Muscle layer of colon (tissue), 2 donors: ENCODE measurements around the gene RDH13.
"Not testable (repeated sequence)": the region's sequence is repeated elsewhere in the genome, so short reads cannot be mapped to it uniquely, and the experiment has no call there.

Experiments used
- H3K27ac ChIP-seq: one replicate; pipeline ENCODE4 v1.7.0; 2013; ENCODE audit warnings: low read depth, mild to moderate bottlenecking, low read length, moderate library complexity
- H3K27me3 ChIP-seq, 2 donors: one replicate each; pipeline ENCODE4 v1.7.0; 2013; ENCODE audit warnings: low read length in 2 of 2, mild to moderate bottlenecking in 2 of 2; ENCODE audit not compliant: insufficient read depth in 2 of 2, control insufficient read depth in 1 of 2
- H3K36me3 ChIP-seq: one replicate; pipeline ENCODE4 v1.7.0; 2013; ENCODE audit warnings: mild to moderate bottlenecking, low read length; ENCODE audit not compliant: insufficient read depth
- H3K4me1 ChIP-seq: one replicate; pipeline ENCODE4 v1.7.0; 2013; ENCODE audit warnings: mild to moderate bottlenecking, low read length; ENCODE audit not compliant: insufficient read depth
- H3K4me3 ChIP-seq, 2 donors: one replicate each; pipeline ENCODE4 v1.7.0; 2013; ENCODE audit warnings: low read length in 2 of 2, low read depth in 1 of 2, mild to moderate bottlenecking in 1 of 2, moderate library complexity in 1 of 2
- H3K9ac ChIP-seq: one replicate; pipeline ENCODE4 v1.7.0; 2013; ENCODE audit warnings: low read length
- H3K9me3 ChIP-seq: one replicate; pipeline ENCODE4 v1.7.0; 2013; ENCODE audit warnings: mild to moderate bottlenecking, low read length
- donor health status: abdominal sarcoma.
- donor health status: Adenocarcinoma of cecum.

The RDH13 gene

GRCh38 chr19:55016017-55016416, 46.9 kb downstream of the RDH13 start:
- Histone ChIP-seq H3K4me1 (no peaks in the 10 kb centered on the region), H3K4me3 (no peak overlapping the region), H3K36me3 (no peaks in the 10 kb centered on the region), H3K9ac (no peak overlapping the region), H3K27me3 (no peaks in the 10 kb centered on the region), H3K27ac (no peak overlapping the region), H3K9me3 (no peaks in the 10 kb centered on the region)

- no peaks in the 10 kb centered on the region for H3K36me3 ChIP-seq
- H3K27me3 ChIP-seq: no peaks in the 10 kb centered on the region
- H3K4me1 ChIP-seq: no peaks in the 10 kb centered on the region
- no peak overlapping the region for H3K4me3 ChIP-seq
- H3K9me3 ChIP-seq: no peaks in the 10 kb centered on the region
- H3K9ac ChIP-seq: no peak overlapping the region
- H3K27ac ChIP-seq: no peak overlapping the region
Observed at GRCh38 chr19:55015126-55015525, 47.8 kb downstream of the RDH13 start.

GRCh38 chr19:55014714-55015113, 48.2 kb downstream of the RDH13 start:
- H3K4me3 ChIP-seq: no peak overlapping the region

GRCh38 chr19:55013596-55013995, 49.4 kb downstream of the RDH13 start:
- H3K4me3 ChIP-seq: no peak overlapping the region
- H3K4me1 ChIP-seq: no peaks in the 10 kb centered on the region
- H3K9me3 ChIP-seq: no peaks in the 10 kb centered on the region
- no peaks in the 10 kb centered on the region for H3K27me3 ChIP-seq
- no peaks in the 10 kb centered on the region for H3K36me3 ChIP-seq
- H3K27ac ChIP-seq: no peak overlapping the region
- H3K9ac ChIP-seq: no peak overlapping the region

More at GRCh38 chr19:55014714-55015113, 48.2 kb downstream of the RDH13 start:
- Histone ChIP-seq H3K4me1 (no peaks in the 10 kb centered on the region), H3K9ac (no peak overlapping the region), H3K27ac (no peak overlapping the region), H3K9me3 (no peaks in the 10 kb centered on the region), H3K36me3 (no peaks in the 10 kb centered on the region), H3K27me3 (no peaks in the 10 kb centered on the region)

- H3K9ac ChIP-seq: no peak overlapping the region
- no peaks in the 10 kb centered on the region for H3K9me3 ChIP-seq
- H3K4me3 ChIP-seq: no peak overlapping the region
- no peaks in the 10 kb centered on the region for H3K4me1 ChIP-seq
- no peak overlapping the region for H3K27ac ChIP-seq
- H3K36me3 ChIP-seq: no peaks in the 10 kb centered on the region
- no peaks in the 10 kb centered on the region for H3K27me3 ChIP-seq
Observed at GRCh38 chr19:55012306-55012705, 50.6 kb downstream of the RDH13 start.

GRCh38 chr19:55010561-55010960, 52.4 kb downstream of the RDH13 start:
- H3K9ac ChIP-seq, H3K4me3 ChIP-seq, H3K27me3 ChIP-seq, H3K4me1 ChIP-seq, H3K9me3 ChIP-seq, H3K36me3 ChIP-seq, H3K27ac ChIP-seq: not testable (repeated sequence)

- H3K27ac ChIP-seq: not testable (repeated sequence)
Observed at GRCh38 chr19:55008781-55009180, 54.2 kb downstream of the RDH13 start.

GRCh38 chr19:55008189-55008588, 54.8 kb downstream of the RDH13 start:
- not testable (repeated sequence) for H3K27me3 ChIP-seq, H3K36me3 ChIP-seq, H3K9me3 ChIP-seq, H3K9ac ChIP-seq, H3K27ac ChIP-seq, H3K4me3 ChIP-seq, H3K4me1 ChIP-seq

More at GRCh38 chr19:55008781-55009180, 54.2 kb downstream of the RDH13 start:
- H3K4me1 ChIP-seq, H3K27me3 ChIP-seq, H3K4me3 ChIP-seq, H3K36me3 ChIP-seq, H3K9me3 ChIP-seq, H3K9ac ChIP-seq: not testable (repeated sequence)

GRCh38 chr19:55007537-55007936, 55.4 kb downstream of the RDH13 start:
- H3K36me3 ChIP-seq, H3K4me3 ChIP-seq, H3K4me1 ChIP-seq, H3K27me3 ChIP-seq, H3K9ac ChIP-seq, H3K27ac ChIP-seq, H3K9me3 ChIP-seq: not testable (repeated sequence)

- not testable (repeated sequence) for H3K4me1 ChIP-seq, H3K9ac ChIP-seq, H3K27ac ChIP-seq, H3K4me3 ChIP-seq, H3K27me3 ChIP-seq, H3K9me3 ChIP-seq, H3K36me3 ChIP-seq
Observed at GRCh38 chr19:55006795-55007194, 56.2 kb downstream of the RDH13 start.

GRCh38 chr19:55005684-55006488, 57.1 kb downstream of the RDH13 start:
- Histone ChIP-seq H3K4me1 (no peaks in the 10 kb centered on the region), H3K27ac (no peak overlapping the region), H3K9me3 (no peaks in the 10 kb centered on the region), H3K36me3 (no peaks in the 10 kb centered on the region), H3K27me3 (no peaks in the 10 kb centered on the region), H3K9ac (no peak overlapping the region), H3K4me3 (peak overlapping the region in 1 of 2 donors; percentile 29)

GRCh38 chr19:55000761-55001160, 62.2 kb downstream of the RDH13 start:
- no peaks in the 10 kb centered on the region for H3K36me3 ChIP-seq
- no peak overlapping the region for H3K4me3 ChIP-seq
- H3K27ac ChIP-seq: no peak overlapping the region
- H3K27me3 ChIP-seq: no peaks in the 10 kb centered on the region
- no peak overlapping the region for H3K9ac ChIP-seq
- H3K4me1 ChIP-seq: no peaks in the 10 kb centered on the region
- no peaks in the 10 kb centered on the region for H3K9me3 ChIP-seq
